ENCODE data around the gene RNF217.
A peak's percentile ranks its signal among the peaks of the same experiment; 100 is the strongest.
"Not testable (repeated sequence)": the region's sequence is repeated elsewhere in the genome, so short reads cannot be mapped to it uniquely, and the experiment has no call there.

RNF217 gene

GRCh38 chr6:125057392-125058246, 95.4 kb downstream of the RNF217 start:
- no peak for DNase-seq (ENCODE audit: low spot score)

GRCh38 chr6:125058546-125058945, 96.3 kb downstream of the RNF217 start:
- peak; percentile 13 for DNase-seq (ENCODE audit: low spot score)

GRCh38 chr6:125063307-125063706, 101.1 kb downstream of the RNF217 start:
- DNase-seq (ENCODE audit: low spot score), result no peak

- no peak for DNase-seq (ENCODE audit: low spot score)
Measured at GRCh38 chr6:125066140-125066539, 103.9 kb downstream of the RNF217 start.

GRCh38 chr6:125066964-125067363, 104.7 kb downstream of the RNF217 start:
- DNase-seq (ENCODE audit: low spot score), result no peak

- no peak for DNase-seq (ENCODE audit: low spot score)
Measured at GRCh38 chr6:125067552-125067951, 105.3 kb downstream of the RNF217 start.

GRCh38 chr6:125073071-125073470, 110.8 kb downstream of the RNF217 start:
- DNase-seq (ENCODE audit: low spot score), result no peak

- no peak for DNase-seq (ENCODE audit: low spot score)
Measured at GRCh38 chr6:125074120-125074519, 111.9 kb downstream of the RNF217 start.

- DNase-seq (ENCODE audit: low spot score), result not testable (repeated sequence)
Measured at GRCh38 chr6:125075073-125075472, 112.8 kb downstream of the RNF217 start.

GRCh38 chr6:125075741-125076481, 113.7 kb downstream of the RNF217 start:
- DNase-seq (ENCODE audit: low spot score), result no peak

- DNase-seq (ENCODE audit: low spot score), result no peak
Measured at GRCh38 chr6:125076482-125076742, 114.2 kb downstream of the RNF217 start.

- no peak for DNase-seq (ENCODE audit: low spot score)
Measured at GRCh38 chr6:125077453-125077852, 115.2 kb downstream of the RNF217 start.

GRCh38 chr6:125078602-125079321, 116.5 kb downstream of the RNF217 start:
- no peak for DNase-seq (ENCODE audit: low spot score)

GRCh38 chr6:125082908-125083683, 120.9 kb downstream of the RNF217 start:
- DNase-seq (ENCODE audit: low spot score), result no peak

- DNase-seq (ENCODE audit: low spot score), result no peak
Measured at GRCh38 chr6:125083684-125083990, 121.4 kb downstream of the RNF217 start.

- DNase-seq (ENCODE audit: low spot score), result no peak
Measured at GRCh38 chr6:125086716-125087115, 124.5 kb downstream of the RNF217 start.

- DNase-seq (ENCODE audit: low spot score), result no peak
Measured at GRCh38 chr6:125088963-125089362, 126.7 kb downstream of the RNF217 start.

- DNase-seq (ENCODE audit: low spot score), result no peak
Measured at GRCh38 chr6:125094563-125094962, 132.3 kb downstream of the RNF217 start.

GRCh38 chr6:125095580-125096301, 133.5 kb downstream of the RNF217 start:
- DNase-seq (ENCODE audit: low spot score), result no peak

- DNase-seq (ENCODE audit: low spot score), result no peak
Measured at GRCh38 chr6:125097186-125097585, 134.9 kb downstream of the RNF217 start.

- DNase-seq (ENCODE audit: low spot score), result no peak
Measured at GRCh38 chr6:125098253-125098652, 136.0 kb downstream of the RNF217 start.

Data from cerebellar cortex (tissue), 1 donor.